Umbilical cord (tissue), 2 donors: ENCODE results near the gene HMG20B. TPM values are rescaled to one million over a fixed set of nuclear protein-coding genes. Genes with fewer than 3 reads are reported as not detected.

Experiments
- DNase-seq: peaks from one replicate; pipeline ENCODE4 v3.0.0-alpha.2; 2015; ENCODE audit warnings: low spot score
- total RNA-seq: library from RNA; depleted of rRNA; stranded (reverse); fragments of >200 nt; gene quantifications from one replicate; pipeline ENCODE4 v1.2.3, GENCODE V29; 2014; ENCODE audit warnings: low replicate concordance; ENCODE audit not compliant: insufficient read depth

Gene HMG20B
- total RNA-seq, 1 donor from 2014 or later = 38.5 TPM

GRCh38 chr19:3620817-3621547 is 48.2 kb downstream of the HMG20B start:
- no peak for DNase-seq

- no peak for DNase-seq
These were observed 48.9 kb downstream of the HMG20B start for GRCh38 chr19:3621689-3622088.

DNA sequence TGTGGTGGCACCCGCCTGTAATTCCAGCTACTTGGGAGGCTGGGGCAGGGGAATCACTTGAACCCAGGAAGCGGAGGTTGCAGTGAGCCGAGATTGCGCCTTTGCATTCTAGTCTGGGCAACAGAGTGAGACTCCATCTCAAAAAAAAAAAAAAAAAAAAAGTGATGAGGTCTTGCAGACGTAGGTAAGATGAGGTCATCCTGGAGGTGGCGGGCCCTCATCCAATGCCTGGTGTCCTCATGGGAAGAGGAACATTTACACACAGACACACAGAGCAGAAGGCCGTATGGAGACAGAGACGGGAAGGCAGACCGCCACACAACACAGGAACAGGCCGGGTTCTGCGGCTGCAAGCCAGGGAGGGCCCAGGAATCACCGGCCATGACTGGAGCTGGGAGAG is 49.5 kb downstream of the HMG20B start:
- no peak for DNase-seq

DNA sequence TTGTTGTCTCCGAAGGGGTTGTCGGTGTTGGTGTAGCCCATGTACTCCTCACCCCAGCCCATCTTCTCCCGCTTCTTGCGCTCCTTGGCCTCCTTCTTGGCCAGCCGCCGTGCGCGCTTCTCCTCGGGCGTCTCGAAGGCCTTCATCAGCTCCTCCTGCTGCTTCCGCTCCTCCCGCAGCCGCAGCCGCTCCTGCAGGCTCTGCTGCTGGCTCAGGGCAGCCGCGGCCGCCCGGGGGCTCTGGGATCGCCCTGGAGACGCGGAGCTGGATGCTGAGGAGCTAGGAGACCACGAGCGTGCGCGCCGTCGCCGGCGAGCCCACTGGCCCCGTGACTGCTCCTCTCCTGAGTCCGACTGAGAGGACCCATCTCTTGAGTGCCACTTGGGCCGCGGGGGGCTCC is 51.0 kb downstream of the HMG20B start:
- DNase-seq = no peak

DNA sequence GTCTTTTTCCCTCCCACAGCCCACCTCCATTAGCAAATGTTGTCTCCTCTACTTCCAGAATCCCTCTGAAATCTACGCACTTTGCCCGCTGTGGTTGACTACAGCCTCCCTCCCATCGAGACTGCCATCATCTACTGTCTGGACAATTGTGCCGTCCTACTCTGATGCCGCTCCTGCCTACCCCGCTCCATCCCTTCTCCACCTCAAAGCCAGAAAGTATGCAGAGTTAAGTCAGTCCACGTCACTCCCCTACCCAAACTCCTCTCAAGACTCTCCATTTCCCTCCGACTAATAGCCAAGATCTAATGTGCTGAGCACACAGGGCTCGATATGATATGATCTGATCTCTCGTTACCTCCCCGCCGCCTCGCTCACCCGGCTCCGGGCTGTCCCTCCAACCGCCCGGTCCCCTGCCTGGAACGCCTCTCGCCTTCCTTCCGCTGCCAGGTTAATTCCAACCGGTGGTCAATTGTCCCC is 53.3 kb downstream of the HMG20B start:
- no peak for DNase-seq

GRCh38 chr19:3626473-3627350 is 54.0 kb downstream of the HMG20B start, which contains the start of gene CACTIN:
CACTIN (minus strand) TSS chr19:3626790; CDS start chr19:3626762, 28 bp downstream.
- peak; percentile 99 for DNase-seq

DNA sequence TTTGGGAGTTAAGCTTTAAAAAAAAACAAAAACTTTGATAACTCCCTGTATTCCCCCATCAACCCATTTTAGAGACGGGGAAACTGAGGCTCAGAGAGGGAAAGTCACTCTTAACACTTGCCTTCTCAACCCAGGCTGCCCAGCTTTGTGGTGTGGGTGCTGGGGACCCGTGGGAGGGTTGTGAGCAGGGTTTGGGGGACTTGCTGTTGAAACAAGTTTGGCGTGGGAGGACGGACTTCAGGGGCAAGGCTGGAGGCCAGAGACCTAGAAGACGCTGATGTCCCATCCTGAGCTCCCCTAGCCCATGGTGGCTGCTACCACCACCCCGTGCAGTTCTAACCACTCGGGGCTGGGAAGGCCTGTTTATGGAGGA is 54.6 kb downstream of the HMG20B start:
- no peak for DNase-seq

Other genes with a start within 250 kb of the HMG20B start
- gene NFIC, start 206.4 kb upstream of the HMG20B start, total RNA-seq = 37.3 TPM
- not detected for gene SMIM24, start 92.4 kb upstream of the HMG20B start, total RNA-seq
- not detected for gene SMIM44, start 89.5 kb upstream of the HMG20B start, total RNA-seq
- gene DOHH, start 72.3 kb upstream of the HMG20B start, total RNA-seq = 7.7 TPM
- gene FZR1, start 66.6 kb upstream of the HMG20B start, total RNA-seq = 27.7 TPM
- not detected for gene TEKTIP1, start 33.8 kb upstream of the HMG20B start, total RNA-seq
- 69.6 TPM for gene MFSD12, start 15.4 kb upstream of the HMG20B start, total RNA-seq
- 0.24 TPM for gene GIPC3, start 12.5 kb downstream of the HMG20B start, total RNA-seq
- 1.9 TPM for gene TBXA2R, start 33.9 kb downstream of the HMG20B start, total RNA-seq
- gene CACTIN, start 53.8 kb downstream of the HMG20B start, total RNA-seq = 17.1 TPM
- gene PIP5K1C, start 127.5 kb downstream of the HMG20B start, total RNA-seq = 25.0 TPM
- gene TJP3, start 135.4 kb downstream of the HMG20B start, total RNA-seq = not detected
- gene APBA3, start 188.7 kb downstream of the HMG20B start, total RNA-seq = 33.2 TPM
- 29.4 TPM for gene MRPL54, start 189.7 kb downstream of the HMG20B start, total RNA-seq
- 0.96 TPM for gene RAX2, start 199.3 kb downstream of the HMG20B start, total RNA-seq
- gene MATK, start 213.4 kb downstream of the HMG20B start, total RNA-seq = 0.96 TPM